ENCODE results near the gene DMRT3. TPM values are rescaled to one million over a fixed set of nuclear protein-coding genes. Genes with fewer than 3 reads are reported as not detected.

DMRT3 gene, protein sequence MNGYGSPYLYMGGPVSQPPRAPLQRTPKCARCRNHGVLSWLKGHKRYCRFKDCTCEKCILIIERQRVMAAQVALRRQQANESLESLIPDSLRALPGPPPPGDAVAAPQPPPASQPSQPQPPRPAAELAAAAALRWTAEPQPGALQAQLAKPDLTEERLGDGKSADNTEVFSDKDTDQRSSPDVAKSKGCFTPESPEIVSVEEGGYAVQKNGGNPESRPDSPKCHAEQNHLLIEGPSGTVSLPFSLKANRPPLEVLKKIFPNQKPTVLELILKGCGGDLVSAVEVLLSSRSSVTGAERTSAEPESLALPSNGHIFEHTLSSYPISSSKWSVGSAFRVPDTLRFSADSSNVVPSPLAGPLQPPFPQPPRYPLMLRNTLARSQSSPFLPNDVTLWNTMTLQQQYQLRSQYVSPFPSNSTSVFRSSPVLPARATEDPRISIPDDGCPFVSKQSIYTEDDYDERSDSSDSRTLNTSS
- total RNA-seq: not detected

DNA sequence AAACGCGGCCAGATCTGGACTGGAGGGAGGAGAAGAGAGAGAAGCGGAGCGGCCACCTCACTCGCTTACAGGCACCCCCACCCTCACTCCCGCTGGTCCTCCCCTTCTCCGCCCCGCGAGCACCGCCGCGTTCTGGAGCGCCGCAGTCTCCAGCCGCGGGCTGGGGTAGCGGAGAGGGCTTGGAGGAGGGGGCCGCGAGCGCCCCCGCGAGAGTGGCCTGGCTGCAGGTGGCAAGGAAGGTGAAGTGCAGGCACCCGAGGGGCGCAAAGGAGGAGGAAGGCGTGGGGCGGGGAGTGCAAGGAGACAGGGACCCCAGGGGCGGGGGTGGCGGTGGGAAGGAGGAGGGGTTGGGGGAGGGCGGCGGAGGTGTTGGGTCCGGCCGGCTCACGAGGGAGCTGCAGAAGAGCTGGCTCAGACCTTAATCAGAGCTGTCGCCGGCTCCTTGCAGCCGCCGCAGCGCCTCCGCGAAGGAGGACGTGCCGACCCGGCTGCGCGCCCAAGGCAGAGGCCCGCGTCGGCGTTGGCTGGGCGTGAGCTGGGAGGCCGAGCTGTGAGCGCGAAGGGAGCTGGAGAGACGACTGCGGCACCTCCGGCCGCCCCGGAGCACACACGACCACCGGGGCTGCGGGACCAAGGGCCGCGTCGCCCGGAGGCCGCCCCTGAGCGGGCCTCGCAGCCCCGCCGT is at the start of gene DMRT3:
Gene DMRT3, plus strand, starts transcription at position 398 of the 685 bp plus-strand sequence. CDS start 347 bp downstream, outside the sequence.
- no peak for DNase-seq (ENCODE audit: low spot score)

DNA sequence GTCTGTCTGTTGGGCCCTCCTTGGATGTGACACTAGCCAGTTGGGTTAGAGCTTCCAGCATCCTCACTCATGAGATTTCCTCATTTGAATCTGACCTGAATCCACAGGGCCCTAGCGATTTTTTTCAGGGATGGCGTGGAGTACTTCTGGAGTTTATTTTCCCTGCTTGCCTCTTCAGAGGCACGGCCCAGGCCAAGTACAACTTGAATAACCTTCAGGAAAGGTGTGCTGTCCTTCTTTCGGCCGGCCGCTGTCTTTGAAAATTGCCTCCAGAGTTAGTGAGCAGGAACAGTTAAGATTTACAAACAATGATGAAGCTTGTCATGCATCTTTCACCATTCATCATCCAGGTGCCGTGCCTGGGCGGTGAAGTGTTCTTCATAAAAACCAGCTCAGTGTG is 49.5 kb upstream of the DMRT3 start:
- DNase-seq (ENCODE audit: low spot score): no peak

DNA sequence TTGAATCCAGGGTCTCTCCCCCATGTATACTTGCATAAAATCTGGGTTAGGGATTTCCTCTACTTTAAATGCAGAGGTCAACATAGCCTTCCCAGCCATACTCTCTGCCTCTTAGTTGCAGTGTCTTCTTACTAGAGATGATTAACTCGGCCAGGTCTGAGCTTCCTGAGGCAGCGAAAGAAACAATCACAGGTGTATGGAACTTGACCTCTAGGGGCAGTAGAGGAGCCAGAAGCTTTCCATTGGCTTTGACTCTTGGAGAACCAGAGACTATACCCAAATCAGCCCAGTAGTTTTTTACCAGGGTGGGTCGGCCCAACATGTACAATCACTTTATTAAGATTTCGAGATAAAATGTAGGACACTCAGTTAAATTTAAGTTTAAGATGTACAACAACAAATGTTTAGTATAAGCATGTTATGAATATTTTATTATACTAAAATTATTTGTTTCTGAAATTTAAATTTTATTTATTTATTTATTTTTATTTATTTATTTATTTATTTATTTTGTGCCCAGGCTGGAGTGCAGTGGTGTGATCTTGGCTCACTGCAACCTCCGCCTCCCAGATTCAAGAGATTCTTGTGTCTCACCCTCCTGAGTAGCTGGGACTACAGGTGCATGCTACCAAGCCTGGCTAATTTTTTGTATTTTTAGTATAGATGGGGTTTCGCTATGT is 48.0 kb upstream of the DMRT3 start:
- DNase-seq (ENCODE audit: low spot score): no peak

DNA sequence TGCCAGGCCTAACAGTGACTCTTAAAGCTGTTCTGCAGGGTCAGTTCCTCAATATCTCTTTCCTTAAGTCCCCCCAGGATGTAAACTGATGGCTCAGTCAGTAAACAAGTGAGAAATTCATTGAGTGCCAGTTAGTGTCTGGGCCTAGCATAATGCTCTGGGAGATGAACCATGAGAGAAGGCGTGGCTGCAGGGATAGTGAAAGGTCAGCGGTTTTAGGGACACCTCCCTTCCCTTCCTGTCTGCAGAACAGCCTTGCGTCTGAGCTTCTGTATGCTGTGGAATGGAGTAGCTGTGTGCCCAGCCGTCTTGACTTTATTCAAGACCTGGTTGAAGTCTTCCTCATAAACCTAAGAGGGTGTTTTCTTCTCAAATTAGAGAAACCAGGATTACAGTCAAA is 46.7 kb upstream of the DMRT3 start:
- no peak for DNase-seq (ENCODE audit: low spot score)

DNA sequence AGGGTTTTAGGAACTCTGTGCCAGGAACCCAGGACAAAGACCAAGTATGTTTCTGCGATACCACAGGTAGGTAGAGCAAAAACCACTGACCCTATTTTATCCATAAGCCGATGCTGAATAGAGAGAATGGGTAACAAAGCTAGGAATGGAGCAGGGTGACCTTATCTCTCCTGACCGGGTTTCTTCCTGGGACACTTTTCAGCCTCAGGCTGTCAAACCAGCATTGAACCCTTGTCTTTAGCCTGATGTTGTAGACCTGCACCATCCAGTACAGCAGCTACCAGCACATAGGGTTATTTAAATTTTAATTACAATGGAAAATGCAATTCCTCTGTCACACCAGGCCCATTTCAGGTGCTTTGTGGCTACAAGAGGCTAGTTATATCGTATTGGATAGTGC is 43.1 kb upstream of the DMRT3 start:
- no peak for DNase-seq (ENCODE audit: low spot score)

DNA sequence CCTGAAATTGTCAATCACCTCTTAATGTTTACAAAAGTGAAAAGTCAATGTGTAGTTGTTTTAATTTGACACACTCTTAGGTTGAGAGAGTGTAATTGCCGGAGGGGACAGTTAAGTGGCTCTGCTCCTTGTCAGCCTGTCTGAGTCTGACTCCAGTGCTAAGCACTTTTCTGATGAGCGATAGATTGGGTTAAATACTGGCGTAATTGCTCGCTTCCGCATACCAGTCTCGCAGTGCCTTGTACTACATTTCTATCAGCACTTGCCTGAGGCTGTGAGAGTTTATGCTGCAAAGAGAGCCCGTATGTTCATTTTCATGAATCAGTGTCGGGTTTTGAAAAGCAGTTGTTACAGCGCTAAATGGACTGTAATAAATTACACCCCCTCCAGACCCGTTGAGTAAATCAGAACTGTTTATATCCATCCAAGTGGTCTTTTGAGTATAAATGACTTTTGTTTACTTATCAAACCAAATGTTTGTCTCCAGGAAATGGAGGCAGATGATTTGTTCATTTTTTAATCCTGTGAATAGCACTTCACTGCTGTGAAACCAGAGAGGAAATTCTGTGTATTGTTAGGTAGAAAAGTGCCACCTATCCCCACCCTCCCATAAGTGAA is 41.0 kb upstream of the DMRT3 start:
- DNase-seq (ENCODE audit: low spot score): no peak

DNA sequence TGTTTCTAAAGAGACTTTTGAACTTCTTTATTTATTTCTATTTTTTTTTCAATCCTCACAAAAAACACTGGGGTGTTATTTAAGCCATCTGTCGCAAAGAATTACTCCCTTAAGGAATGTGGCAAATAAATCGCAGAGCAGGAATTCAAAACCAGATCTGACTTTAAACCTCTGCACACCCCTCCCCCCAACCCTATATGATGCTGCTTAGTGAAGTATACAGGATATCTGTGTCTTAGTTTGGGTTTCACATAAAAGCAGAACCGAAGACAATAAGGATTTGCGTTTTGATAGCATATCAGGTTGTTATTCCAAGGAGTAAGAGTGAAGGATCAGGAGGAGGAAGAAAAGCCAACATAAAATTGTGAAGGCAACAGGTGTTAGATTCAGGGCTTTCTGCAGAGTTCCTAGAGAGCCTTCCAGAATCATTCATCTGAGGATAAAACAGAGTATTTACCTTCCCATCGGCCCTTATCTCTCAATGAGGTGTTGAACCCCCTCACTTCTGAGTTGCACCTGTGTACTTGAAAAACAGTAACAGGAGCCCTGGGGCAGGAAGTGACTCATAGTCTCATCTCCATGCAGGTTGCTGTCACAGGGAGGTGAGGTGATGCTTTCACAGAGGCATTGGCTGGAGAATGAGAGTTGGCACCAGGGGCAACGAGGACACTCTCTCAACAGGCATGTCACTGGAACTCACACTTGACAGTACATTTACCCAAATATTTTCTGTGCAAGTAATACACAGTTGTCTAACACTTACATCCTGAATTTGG is 33.5 kb upstream of the DMRT3 start:
- DNase-seq (ENCODE audit: low spot score): no peak

DNA sequence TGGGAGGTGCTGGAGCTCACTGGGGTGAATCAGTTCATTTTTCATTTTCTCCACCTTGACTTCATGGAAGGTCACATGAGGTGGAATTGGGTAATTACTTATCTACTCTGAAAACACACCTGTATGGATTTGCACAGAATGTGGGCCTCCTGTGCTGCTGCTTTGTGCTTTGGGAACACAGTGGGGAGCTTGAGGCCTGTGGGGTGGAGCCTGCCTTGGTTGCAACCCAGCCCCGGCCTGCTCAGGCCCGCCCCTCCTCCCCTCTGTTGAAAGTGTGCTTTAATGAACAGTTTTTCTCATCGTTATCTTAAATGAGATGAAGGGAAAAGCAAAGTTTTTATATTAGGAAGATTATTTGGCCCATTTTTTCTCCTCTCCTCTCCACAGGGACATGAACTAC is 28.5 kb upstream of the DMRT3 start:
- no peak for DNase-seq (ENCODE audit: low spot score)

DNA sequence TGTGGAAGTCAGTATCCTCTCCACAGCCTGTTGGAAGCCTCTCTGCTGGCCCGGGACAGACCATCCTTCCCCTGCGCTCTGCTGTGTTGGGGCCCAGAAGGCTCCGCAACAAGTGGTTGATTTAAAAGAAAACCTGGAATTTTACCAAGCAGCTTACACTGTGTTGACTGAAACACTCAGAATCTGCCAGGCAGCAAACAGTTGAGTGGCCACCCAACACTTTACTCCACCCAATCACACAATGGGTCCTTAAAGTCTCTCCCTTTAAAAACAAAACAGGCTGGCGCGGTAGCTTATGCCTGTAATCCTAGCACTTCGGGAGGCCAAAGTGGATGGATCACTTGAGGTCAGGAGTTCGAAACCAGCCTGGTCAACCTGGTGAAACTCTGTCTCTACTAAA is 28.0 kb upstream of the DMRT3 start:
- DNase-seq (ENCODE audit: low spot score): no peak

DNA sequence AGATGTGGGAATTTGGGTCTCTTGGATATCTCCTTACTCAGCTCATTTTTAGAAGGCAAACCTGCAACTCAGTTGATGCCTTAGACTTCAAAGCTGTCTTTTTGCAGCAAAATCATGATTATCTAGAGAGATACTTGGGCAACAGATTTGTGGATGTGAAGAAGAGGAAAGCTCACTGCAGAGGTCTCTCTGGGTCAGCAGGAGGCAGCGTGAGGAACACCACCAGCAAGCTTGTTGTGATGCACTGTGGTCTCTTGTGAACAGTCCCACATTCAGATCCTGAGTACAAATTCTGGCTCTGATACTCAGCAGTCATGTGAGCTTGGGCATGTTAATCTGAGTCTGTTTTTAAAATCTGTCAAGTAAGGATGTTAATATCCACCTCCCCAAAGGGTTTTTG is 26.3 kb upstream of the DMRT3 start:
- DNase-seq (ENCODE audit: low spot score): no peak

DNA sequence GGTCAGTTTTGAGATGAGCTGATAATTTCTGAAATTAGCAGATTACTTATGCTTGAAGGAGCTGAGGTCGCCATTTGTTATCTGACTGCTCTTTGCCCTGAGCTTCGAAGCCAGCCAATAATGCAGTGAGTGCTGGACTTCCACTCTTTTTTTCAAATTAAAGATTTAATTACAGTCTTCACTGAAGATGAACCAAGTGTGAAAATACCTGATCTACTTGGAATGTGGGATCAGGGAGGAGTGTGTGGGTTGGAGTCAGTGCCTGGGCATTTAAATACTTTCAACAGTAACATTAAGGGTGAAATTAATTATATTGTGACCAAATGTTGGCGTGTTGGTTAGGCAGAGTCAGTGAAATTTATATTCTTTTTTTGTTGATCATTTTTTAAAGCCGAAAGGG is 23.9 kb upstream of the DMRT3 start:
- no peak for DNase-seq (ENCODE audit: low spot score)

DNA sequence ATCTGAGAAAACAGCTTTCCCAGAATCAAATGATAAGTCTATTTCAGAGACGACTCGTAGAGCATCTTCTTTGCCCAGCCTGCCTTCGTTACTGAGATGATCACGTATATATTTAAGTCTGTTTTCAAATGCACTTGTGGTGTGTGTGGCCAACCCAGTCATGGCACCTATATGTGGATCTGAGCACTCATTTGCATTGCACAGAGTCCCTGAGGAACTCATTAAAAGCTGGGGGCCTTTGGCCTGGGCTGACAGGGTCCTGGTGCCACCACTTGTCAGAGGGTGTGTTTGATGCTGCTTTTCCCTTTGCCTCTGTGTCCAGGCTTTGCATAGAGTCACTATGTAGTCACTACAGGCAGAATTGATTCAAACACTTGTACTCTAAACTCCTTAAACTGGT is 17.4 kb upstream of the DMRT3 start:
- DNase-seq (ENCODE audit: low spot score): no peak

DNA sequence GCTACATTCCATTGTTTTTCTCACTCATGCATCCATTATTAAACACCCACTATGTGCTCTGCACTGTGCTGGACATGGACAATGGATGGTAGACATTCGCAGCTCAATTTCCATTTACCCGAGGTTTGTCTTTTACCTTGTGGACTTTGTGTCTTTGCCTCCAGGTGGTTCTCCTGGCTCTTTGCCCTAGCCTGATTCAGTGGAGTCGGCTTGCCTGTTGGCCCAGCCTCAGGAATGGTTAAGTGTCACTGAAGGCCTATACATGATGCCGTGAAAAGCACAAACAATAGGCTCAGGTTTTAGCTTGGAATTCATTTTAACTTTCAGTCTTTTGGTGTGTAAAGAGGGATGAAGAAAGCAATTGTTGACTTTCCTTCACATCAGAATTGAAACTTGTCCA is 16.5 kb upstream of the DMRT3 start:
- DNase-seq (ENCODE audit: low spot score): no peak

DNA sequence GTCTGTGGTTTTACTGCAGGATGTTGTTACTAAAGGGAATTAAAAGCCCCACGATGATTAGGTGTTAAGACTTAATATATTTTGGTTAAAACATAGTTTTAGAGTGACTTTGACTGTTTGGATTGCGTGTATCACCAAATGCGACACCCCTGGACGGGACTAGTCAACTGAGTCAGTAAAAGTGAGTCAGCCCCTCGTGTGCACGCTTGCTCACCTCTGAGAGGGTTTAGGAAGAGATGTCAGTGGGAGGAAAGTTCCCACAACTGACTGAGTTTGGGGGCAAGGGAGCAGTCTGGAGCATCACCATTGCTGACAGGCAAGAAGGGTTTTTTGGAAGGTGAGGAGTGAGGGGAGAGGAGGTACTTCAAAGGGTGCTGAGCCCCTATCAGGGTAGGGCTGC is 14.4 kb upstream of the DMRT3 start:
- no peak for DNase-seq (ENCODE audit: low spot score)

DNA sequence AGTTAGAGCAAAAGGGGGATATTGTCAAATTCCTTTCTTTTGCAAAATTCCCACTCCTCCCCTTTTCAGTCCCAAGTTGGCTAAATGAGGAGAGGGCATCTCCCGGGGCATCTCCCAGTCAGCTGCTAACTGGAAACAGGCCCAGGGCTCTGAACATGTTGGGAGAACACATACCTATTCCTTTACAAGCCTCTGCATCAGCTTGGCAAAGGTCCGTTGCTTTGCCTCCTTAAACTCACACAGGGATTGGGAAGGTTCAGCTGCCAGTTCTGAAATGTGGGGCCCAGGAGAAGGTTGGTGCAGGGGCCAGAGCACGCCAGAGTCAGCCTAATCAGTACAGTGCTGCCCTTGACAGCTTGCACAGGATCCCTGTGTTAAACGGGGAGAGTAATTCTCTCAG is 11.0 kb upstream of the DMRT3 start:
- DNase-seq (ENCODE audit: low spot score): no peak

DNA sequence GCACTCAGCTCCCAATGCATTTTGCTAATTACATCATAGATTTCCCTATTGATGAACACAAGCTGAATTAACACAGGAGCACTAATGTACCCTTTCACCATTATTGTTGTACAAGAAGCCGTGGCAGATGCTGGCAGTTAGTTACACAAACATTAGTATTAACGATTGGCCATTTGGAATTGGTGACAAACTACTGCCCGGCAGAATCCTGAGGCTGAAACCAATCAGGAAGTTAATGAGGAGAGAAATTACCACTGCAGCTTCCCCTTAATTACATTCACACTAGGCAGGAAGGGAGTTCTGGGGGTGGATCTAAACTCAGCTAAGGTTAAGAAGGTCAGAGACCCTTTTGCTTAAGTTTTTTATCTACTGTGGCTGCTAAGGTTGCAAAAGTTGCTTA is 9.6 kb upstream of the DMRT3 start:
- DNase-seq (ENCODE audit: low spot score): no peak

DNA sequence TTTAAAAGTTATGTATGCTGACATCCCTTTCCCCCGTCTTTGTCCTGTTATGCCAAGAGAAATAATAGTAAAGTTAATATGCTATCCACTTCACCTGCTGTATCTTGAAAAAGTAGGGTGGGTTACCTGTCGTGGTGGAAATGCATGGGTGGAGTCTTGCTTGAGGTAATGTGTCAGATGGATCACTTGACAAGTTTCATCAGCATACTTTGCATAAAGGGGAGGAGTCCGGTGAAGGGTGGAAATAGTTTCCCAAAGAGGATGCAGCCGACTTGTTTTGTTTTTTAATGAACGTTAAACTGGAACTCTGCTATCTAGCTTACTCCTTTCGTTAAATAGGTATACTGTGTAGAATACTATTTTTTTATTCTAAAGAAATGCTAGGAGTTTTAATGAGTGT is 9.0 kb upstream of the DMRT3 start:
- DNase-seq (ENCODE audit: low spot score): no peak

DNA sequence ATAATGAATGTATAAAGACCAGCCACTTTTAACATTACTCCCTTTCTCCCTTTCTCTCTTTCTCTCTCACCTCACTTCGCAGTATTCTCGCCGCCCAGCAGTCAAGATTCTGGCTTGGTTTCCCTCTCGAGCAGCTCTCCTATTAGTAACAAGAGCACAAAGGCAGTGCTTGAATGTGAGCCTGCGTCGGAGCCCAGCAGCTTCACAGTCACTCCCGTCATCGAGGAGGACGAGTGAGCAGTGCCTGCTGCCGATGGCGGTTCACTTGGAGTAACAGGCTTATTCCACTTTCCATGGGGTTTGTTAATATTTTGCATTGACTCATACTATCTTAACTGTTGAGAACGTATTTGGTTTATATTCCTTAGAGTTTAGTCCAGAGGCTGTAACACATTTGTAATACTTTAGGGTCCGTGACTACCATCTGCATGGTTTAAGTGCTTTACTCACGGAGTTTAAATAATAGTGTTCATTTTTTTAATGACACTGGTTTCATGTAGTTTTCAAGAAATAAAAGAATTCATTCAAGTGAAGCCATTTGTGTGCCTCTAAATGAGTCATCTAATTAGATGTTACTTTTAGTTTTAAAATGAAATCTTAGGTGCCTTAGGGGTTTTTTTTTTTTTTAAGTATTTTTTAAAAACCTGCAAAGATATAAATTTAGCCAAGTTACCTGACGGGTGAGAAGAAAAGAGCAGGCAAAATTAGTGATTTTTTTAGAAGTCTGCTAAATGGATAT is 8.4 kb upstream of the DMRT3 start:
- DNase-seq (ENCODE audit: low spot score): no peak

DNA sequence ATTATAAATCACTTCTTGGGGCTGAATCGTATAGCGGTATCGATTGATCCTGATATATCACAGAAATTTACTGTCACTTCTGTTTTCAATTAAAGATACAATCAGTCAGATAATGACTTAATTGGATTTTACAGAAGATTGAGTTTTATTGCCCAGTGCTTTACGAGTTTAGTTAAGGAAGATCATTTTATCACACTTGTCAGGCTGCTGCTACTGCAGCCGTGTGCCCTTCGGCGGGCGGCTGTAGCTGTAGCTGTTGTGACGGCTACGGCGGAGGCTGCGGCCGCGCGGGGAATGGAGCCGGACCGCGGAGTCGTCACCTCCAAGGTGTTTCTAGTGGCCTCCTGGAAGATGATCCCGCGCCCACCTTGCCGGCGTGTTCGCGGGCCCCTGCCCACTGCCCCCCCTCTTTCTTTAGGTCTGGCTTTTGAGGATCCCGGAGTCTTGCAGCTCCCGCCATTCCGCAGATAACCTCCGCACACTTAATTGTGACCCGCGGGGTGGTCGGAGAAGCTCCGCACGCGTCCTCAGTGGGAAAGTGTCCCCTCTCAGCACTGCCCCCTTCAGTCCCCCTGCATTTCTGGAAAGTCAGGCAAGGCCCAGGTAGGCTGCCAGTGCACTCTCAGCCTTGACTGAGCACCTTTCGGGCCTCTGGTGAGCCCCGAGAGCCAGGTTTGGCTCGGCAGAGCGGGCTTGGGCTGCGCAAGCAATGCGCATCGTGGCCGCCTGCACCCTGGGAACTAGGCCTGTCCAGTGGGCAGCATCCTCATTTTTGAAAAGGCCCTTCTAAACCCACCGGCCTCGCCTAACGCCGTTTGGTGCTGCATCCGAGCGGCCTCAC is 6.9 kb upstream of the DMRT3 start:
- no peak for DNase-seq (ENCODE audit: low spot score)
